Activated CD8-positive, alpha-beta memory T cell treated with anti-CD3 and anti-CD28 coated beads, Interleukin-2, amount 50 U/mL, for 48 hours (primary cell): ENCODE results near the gene SCAMP1.

ENCODE experiments used
- DNase-seq: peaks from one replicate; pipeline ENCODE4 v3.0.0-alpha.2; 2020

Gene SCAMP1

DNA sequence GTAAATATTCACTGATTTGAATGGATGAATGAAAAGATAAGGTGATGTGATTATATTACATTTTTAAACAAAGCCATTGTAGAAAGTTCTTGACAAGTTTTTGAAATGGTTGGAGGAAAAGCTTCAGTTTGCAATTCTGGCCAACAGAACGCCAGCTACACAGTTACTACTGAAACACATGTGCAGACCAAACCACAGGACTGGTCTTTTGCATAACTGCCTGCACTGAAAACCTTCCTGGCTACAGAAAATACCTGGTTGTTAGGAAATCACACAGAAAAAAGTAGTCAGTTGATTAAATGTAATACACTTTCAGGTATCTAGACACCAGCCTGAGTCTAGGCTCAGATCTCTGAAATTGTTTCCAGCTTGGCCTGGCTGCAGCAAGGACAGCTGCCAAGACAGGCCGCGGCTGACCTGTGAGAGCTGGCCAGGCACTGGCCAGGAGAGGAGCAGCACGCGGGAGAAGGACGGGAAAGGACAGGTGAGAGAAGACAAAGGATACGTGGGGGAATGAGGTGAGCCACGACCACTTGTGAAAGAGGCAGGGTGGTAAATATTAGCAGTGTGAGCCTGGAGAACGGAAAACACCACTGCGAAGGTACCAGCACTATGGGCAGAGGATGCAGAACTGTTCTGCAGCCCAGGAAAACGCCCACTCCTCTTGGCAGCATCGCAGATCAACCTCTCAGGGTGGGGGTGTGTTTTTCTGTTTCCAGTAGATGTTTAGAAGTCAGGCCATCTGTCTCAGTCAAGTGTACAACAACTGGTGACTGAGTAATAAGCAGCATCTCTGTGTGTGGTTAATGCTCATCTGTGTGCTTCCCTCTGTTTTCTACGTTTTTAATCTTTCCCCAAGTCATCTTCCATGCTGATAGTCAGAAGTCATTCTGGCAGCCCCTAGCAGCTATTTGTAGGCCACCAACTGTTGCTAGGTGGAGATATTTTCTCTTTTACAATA lies 137.4 kb downstream of the SCAMP1 start:
- no peak for DNase-seq

DNA sequence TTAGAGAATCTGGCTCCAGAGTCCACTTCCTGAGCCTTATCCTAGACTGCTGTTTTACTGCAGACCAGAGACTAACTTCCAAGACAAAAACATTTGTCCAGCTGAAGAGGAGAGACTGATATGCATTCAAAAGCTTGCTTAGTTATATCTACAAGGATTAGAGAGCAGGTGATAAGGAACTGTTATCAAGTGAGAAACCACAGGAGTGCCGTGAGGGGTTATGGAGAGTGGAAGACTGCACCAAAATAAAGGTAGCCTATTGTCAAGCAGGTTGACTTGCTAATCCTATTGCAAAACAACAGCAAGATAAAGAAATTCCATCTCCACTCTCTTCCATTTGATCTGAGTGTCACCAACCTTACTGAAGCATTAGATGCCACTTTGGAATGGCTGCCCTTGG lies 139.1 kb downstream of the SCAMP1 start:
- DNase-seq, result no peak

DNA sequence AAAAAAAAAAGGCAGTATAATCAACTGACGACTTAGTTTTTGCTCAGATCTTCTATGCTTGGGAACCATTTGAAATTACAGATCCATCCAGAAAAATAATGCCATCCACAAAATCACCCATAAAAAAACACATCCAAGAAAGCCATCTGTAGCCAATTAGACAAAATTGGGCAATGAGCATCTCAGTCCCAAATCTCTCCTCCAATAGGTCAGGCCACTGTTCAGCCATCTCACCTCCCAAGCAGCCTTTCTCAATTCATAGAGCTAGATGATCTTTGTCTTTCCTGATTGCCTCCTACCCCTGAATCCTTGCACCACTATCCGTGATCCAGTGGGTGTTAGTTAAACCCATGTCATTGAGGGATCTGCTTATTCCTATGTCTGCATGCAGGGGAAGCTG lies 139.6 kb downstream of the SCAMP1 start:
- no peak for DNase-seq

DNA sequence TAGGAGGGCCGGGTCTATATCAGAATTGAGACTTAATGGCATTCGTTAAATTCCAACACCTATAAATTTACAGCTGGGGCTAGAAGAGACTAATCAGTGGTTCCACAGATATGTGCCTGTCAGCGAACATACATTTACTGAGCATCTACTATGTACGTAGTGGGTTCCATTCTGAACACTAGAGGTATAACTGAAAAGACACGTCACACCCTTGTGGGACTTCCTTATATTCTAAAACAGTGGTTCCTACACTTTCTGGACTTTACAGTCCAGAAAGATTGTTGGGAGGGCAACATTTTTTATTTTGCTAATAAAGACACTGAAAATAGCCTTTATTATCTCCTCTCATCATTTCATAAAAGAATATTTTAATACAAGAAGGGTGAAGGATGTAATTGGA lies 140.5 kb downstream of the SCAMP1 start:
- DNase-seq, result no peak

DNA sequence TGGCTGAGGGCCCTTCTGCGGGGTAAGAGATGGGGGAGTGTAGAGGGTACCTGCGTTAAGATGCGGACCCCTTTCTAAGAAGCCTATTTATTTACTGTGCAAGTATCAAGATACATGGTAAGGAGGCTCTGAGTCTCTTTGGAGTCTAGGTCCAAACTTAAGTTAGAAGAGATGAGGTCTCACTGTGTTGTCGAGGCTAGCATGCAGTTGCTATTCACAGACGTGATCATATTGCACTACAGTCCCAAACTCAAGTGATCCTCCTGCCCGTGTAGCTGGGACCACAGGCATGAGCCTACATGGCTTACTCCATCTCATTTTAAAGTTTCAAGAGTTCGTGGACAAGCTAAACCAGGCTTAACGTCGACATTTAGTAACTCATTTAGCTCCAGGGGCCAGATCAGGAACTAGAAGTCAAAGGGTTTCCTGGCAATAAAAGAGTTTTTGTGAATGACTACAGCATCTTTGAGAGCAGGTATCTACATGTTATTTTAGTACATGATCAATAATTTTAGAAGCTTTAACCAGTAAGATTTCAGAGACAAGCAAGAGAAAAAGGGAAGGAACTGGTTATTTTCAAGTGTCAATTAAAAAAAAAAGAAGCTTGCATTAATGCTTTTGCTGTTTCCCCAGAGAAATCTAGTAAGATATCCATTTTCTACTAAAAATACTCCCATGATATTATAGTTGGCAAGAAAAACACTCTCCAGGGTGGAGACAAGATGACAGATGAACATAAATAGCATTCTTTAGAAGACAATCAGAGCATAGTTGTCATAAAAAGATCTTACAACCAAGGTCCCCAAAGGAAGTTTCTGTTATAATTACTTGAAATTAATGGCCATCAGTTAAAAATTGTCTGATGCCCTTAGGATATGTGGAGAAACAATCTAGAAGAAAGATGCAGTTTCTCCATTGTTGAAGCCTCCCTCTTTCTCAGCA lies 141.3 kb downstream of the SCAMP1 start:
- DNase-seq, result no peak

DNA sequence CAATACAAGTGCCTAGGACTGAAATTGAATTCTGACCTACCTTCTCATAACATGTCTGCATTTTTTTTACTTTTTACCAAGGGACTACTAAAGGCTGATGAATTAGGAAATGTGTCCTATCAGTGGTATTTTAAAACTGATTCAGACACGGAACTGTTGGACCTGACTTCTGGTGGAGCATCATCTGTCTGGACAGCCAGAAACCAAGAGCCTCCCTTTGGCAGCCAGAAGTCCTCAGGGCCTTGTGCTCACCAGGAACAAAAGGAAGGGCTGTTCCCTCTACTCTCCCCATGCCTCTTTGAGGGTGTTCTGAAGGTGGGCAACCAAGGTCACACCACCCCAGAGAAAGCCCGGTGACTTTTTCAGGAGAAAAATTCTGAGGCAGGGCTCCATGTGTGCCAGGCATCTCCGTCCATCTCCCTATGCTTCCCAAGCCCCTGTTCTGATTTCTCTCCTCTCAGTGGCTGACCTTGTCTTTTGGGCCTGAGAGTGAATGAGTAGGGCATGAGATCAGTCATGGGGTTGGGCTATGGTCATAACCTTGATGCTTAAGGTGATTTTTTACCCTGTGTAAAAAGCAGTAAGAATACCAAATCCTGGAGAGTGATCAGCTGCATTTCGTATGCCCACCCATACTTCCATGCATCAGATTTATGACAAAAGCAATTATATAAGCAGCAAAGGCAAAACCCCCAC lies 143.7 kb downstream of the SCAMP1 start:
- no peak for DNase-seq

DNA sequence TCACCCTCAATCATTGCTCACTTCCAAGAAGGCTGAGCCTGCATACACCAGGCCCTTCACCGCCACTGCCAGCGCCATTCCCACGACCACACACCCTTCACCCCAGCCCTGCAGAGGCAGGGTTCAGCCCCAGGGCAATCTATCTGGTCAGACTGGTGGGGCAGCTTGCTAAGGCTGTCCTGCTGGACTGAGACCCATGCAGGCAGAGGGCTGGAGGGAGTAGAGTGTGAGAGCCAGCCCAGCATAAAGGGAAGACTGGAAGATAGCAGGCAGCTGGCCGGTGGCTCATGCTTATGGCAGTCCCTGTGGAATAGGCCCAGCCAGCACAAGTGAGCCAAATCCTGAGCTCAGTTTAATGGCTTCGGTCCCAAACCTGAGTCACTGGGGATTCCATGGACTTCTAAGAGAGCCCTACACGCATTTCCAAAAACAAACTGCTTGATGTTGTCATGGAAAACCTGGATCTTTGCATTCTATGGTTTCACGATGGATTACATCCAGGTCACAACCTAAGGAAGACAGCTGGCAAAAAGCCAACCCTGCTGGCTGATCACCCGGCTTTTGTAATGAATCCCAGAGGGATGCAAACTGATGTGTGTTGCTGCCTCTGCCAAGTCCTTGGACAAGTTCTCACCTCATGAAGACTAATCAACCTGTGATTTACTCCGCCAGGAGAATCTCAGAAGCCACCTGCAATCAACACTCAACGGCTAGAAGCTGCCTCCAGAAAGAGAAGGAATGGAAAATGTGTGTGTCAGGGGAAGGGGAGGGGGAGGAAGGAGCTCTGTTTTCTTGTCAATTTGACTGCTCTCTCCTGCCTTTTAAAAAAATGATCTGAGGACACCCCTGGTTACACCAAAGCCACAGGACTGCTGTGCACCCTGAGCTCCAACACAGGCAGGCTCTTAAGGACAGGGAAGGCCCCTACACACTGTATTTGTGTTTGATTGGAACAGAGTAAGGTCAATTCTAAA lies 144.6 kb downstream of the SCAMP1 start:
- DNase-seq, result no peak

DNA sequence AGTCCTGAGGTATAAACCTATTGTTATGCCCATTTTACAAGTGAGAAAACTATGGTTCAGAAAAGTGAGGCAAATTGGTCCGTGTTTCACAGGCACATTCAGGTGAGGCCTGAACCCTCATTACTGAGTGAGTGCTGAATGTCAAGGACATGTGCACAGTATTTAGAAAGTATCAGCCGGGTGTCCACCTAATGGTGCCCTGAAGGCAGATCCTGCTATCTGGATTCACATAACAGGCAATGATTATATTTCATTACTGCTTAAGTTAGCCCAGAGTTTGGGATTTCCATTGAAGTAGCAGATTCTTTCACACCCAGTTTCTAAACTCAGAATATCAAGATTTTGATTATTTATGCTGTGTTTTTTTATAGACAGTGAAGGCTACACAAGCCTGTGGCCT lies 145.4 kb downstream of the SCAMP1 start:
- no peak for DNase-seq

DNA sequence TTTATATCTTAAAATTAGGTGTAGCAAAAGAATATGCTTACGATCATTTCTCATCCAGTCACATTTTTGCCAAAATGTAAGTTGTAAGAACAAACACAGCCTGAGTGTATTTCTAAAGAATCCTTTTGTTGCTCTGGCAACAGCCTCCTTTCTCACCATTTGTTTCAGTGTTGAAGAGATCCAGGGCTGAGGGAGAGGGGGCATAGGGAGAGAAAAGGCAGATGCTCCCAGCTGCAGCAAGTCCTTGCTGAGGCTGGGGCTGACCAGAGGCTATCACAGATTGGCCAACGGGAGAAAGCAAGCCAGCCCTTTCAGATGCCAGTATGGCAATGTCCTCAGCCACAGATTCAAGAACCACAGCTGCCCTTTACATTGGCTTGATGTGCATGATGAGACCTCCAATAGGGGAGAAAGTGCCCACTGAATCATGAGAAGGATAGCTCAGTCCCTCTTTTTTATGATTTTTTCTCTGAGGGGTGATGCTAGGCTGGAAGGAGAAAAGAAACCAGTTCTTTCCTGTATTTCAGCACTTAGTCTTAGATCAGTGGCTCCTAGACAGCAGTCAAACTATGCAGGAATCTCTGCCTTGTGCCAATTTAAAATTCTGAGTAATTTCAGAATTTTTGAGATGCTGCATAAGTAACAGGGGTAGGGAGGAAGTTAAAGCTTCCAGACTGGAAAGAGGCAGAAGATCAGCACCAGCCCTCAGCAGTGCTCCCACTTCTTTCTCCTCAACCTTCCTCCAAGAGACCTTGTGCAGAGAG lies 146.0 kb downstream of the SCAMP1 start:
- no peak for DNase-seq

DNA sequence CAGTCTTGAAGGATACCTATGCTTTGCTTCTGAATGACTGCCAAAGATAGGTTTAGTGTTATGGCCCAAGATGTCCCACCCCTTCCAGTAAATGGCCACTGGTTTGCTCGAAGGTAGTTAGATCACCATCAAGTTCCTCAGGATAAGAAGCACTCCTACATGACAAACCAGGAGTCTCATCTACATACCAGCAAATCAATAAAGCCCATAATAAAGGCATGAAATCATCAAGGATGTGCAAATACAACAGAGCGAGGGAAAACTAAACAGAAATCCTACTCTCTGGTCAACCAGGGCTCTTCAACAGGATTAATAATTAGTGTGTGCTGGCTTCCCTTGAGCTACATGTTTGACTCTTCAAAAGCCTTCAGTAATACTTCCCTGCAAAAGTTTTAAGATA lies 147.1 kb downstream of the SCAMP1 start:
- DNase-seq, result no peak

DNA sequence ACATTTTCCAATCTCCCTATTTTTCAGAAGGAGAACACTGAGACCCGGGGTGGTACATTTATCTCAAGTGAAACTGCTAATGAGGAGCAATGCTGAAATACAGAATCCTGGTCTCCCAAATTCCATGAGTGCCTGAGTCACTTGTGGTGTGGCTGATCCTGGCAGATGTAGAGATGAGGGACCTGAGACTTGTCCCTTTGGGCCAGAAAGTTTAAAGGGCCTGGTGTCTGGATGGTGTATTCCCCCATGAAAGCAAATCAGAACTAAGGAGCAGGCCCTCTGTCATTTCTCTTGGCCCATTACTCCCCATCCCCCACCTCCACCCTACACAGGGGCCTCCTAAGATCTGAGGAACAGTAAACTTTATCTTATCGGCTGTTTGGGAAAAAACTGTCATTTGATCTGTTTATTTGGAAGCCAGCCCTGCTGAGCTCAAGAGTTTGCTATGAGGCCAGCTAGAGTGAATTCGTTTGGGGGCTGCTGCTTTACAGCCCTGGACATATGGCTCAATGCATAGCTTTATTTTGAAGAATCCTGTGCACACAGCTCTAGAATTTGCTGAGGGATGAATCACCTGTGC lies 147.9 kb downstream of the SCAMP1 start:
- DNase-seq, result no peak

DNA sequence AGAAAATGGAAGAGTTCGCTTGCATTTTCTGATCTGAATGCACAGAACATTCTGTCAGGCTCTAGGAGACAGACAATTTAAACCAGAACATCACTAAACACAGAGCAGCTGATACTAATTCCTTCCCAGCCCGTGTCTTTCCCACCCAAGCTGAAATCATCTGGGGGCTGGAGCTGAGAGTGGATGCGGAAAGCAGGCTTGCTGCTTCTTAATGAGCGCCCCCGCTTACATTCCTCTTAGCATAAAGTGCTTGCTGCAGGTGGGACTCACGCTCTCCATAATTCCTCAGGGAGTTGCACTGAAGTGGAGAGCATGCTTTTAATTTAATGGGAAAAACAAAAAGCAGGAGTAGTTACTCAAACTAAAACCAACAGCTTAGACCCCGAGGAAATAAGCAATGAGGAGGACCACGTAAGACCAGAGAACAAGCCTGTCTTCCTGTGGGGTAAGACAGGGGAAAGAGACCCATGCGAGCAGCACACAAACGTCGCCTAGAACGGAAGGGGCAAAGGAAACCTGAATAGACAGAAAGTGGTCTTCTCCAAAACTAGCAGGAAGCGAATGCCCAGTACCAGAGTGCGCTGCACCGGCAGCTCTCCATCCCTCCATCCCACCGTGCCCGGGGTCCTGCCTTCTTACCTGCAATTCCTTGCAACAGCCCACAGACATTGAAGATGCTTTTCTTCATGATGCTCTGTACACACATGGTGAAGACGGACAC lies 148.9 kb downstream of the SCAMP1 start:
- DNase-seq, result no peak

DNA sequence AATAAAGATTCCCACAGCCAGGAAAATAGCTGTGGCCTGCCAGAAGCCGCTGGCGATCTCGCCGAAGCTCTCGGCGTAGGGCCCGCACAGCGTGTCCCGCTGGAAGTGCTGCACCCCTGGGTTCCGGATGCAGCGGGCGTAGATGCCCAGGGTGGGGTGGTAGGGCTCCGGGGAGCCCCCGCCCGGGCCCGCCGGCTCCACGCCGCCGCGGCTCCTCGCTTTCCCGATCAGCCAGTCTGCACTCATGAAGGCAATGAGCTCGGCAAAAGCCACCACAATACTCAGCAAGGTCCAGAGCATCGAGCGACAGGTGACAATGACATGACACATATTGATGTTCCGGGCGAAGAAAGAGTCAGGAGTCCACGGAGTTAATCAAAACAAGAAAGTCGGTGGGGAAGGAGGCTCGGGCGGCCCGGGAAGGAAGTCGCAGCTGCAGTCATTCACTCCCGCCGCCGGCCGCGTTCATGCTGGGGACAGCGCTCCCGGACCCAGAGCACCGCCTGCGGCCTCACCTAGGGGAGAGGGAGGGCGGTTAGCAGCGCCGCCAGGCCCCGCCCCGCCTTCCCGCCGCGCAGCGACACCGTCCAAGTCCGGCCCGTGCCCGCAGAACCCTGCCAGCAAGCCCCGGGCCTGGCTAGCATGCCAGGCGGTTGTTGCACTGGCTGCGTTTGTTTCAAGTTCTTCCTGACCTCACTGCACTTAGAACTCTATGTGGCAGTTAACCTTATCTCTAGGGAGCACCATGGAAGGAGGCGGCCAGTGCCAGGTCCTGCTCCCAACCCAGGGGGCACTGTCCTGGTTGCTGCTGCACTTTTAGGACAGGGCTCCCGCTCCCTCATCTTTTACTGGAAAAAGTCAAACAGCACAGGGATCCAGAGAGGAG lies 149.7 kb downstream of the SCAMP1 start:
- DNase-seq, result peak; percentile 68

DNA sequence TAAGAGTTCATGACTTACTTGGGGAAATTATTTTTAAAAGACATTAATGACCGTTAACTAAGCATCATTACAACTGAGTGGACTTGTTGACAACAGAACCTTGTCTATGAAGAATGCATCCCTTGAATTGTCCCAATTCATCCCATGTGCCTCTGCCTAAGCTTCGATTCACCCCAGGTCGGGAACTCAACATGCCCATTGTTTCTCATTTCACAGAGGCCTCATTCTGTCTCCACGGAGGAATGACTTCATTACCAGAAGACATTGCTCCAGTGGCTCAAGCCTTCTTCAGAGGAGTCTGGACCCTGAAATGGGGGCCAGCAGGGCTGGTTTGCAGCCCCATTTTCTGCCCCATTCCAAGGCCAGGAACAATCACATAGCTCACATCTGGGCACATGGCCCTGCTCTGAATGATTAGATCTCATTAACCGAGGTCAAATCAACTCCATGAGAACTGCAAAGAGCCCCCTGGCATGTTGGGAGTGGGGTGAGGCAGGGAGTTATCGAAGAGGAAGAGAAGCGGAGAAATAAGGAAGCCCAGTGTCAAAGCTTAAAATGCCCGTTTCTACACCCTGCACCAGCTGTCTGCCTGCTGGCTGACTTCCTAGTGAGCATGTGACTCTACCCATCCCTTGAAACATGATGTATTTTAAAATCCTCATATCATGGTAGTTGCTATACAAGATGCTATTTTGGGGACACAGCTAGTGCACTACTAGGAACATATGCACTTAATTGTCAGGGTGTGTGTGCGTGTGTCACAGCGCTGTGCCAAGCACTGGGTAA lies 150.9 kb downstream of the SCAMP1 start:
- no peak for DNase-seq

DNA sequence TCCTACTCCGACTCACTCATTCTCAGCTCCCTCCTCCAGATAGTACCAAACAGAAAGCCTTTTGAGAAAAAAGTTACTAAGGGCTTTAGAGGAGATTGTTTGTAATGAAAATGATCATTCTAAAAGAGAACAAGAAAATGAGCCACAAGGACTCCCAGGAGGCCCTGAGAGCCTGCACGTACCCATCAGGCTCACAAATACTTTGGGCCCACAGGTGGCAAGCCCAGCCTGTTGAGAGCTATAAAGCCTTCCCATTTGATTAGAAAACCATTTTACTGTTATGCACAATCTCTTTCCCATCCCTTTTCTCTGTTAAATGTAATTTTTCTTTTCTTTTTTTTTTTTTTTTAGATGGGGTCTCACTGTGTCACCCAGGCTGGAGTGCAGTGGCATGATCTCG lies 152.0 kb downstream of the SCAMP1 start:
- DNase-seq, result no peak

DNA sequence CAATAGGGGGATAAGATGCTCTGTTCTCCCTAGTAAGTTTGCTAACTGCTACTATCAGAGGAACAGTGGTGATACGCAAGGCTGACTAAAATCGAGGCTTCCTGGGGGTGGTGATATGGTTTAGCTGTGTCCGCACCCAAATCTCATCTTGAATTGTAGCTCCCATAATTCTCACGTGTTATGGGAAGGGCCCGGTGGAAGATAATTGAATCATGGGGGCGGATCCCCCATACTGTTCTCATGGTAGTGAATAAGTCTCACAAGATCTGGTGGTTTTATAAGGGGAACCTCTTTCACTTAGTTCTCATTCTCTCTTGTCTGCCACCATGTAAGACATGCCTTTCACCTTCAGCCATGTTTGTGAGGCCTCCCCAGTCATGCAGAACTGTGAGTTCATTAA lies 153.0 kb downstream of the SCAMP1 start:
- DNase-seq, result no peak

DNA sequence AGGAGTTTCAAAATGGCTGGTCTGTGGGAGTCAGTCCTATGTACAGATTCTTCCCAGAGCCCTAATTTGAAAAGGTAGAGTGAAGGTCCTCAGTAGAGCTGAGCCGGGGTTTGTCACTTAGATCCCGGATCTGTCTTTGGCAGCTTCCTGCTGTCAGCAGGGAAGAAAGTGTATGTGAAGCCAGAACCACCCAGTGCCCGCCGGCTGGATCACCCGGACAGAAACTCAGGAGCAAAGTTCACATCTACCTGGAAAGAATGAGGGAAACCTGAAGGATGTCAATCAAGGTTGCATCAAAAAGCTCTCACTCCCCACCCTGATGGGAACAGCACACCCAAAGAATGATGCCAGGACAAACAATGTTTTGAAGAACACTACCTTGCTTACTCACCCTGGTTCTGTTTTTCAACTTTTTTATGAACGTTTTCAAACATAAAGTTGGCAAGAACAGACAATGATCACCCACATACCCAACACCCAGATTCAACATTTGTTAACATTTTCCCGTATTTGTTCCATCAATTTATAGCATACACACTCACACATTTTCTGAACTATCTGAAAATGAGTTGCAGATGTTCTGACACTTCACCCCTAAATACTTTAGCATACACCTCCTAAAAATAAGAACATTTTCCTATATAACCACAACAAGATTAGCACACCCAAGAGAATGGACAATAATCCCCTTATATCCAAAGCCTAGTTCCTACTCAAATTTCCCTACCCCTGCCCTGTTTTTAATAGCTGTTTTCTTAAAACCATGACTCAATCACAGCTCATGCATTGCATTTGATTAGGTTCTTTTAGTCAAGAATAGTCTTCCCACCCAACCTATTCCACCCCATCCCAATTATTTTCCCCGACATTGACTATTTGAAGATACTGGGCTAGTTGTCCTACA lies 154.3 kb downstream of the SCAMP1 start:
- no peak for DNase-seq
